Heart left ventricle (tissue), 13 donors: Measurements from ENCODE around the gene LRIT3.
"Not testable (repeated sequence)": the region's sequence is repeated elsewhere in the genome, so short reads cannot be mapped to it uniquely, and the experiment has no call there.

Experiments
- POLR2A ChIP-seq, 2 donors: fragments of 450-650 bp; IDR thresholded peaks; one replicate each; pipeline ENCODE4 v1.6.1; 2017; ENCODE audit warnings: antibody characterized with exemption in 2 of 2, mild to moderate bottlenecking in 2 of 2, moderate library complexity in 2 of 2
- TF ChIP-seq, protein P1 (sequence below), 12 donors: fragments of 200-600 bp; sonication (generic) in 4 of 12; IDR thresholded peaks; one replicate each; pipeline versions ENCODE4 v1.5.0 to v1.8.0; 2018 to 2022; ENCODE audit warnings: antibody characterized with exemption in 12 of 12, mild to moderate bottlenecking in 5 of 12
- donor health status: ischemic (EF 13 %, LVEDD 7.1; RV severe dilation, severe dysfunction).
- donor health status: DM: no; HTN: yes; CAD: no.
- donor health status: DM: no; HTN: no; CAD: no.
- donor health status: ischemic (EF 25% LVEDD 6.9; RV normal size, moderate dysfunction).
- donor health status: ischemic (EF 25% LVEDD 5.7; RV mildly dilated, moderate dysfunction).
- donor health status: ischemic (EF 35%, LVEDD 5.7; RV mildly dilated, moderate dysfunction).
- donor health status: nonischemic (EF 11% LVEDD 7.7; RV severe dilation, severe dysfunction).
- donor health status: DM: yes; HTN: yes; CAD: no.
- donor health status: PGD.
- donor health status: ischemic (EF 29% LVEDD 5.4; RV normal size, mild dysfunction).
- donor health status: nonischemic (EF 23%, LVEDD 6.1; RV moderate dilation, normal function).

DNA sequence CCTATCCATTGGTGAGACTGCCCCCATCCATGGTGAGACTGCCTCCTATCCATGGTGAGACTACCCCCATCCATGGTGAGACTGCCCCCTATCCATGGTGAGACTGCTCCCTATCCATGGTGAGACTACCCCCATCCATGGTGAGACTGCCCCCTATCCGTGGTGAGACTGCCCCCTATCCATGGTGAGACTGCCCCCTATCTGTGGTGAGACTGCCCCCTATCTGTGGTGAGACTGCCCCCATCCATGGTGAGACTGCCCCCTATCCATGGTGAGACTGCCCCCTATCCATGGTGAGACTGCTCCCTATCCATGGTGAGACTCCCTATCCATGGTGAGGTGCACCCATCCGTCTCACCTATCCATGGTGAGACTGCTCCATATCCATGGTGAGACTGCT, 27.6 kb downstream of the LRIT3 start:
- TF ChIP-seq, protein P1, sequence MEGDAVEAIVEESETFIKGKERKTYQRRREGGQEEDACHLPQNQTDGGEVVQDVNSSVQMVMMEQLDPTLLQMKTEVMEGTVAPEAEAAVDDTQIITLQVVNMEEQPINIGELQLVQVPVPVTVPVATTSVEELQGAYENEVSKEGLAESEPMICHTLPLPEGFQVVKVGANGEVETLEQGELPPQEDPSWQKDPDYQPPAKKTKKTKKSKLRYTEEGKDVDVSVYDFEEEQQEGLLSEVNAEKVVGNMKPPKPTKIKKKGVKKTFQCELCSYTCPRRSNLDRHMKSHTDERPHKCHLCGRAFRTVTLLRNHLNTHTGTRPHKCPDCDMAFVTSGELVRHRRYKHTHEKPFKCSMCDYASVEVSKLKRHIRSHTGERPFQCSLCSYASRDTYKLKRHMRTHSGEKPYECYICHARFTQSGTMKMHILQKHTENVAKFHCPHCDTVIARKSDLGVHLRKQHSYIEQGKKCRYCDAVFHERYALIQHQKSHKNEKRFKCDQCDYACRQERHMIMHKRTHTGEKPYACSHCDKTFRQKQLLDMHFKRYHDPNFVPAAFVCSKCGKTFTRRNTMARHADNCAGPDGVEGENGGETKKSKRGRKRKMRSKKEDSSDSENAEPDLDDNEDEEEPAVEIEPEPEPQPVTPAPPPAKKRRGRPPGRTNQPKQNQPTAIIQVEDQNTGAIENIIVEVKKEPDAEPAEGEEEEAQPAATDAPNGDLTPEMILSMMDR (IDR thresholded peaks at IDR 0.05): not testable (repeated sequence)
- not testable (repeated sequence) for TF ChIP-seq POLR2A (IDR thresholded peaks at IDR 0.05)
